UCSD-AML1 (cell line): ENCODE results near the gene RNF225.
"Not testable (repeated sequence)": the region's sequence is repeated elsewhere in the genome, so short reads cannot be mapped to it uniquely, and the experiment has no call there.

Experiments used
- DNase-seq: peaks from one replicate; lab custom pipeline; 2025; ENCODE audit not compliant: unreplicated experiment; lab: John Stamatoyannopoulos, UW

Gene RNF225

GRCh38 chr19:58395220-58395978, at the start of gene RNF225:
RNF225 (plus strand) TSS chr19:58395656; CDS start chr19:58396090, 434 bp downstream.
- DNase-seq, result no peak

- peak; percentile 90 for DNase-seq
Observed at GRCh38 chr19:58346961-58347929, 48.2 kb upstream of the RNF225 start.

GRCh38 chr19:58348080-58348479, 47.4 kb upstream of the RNF225 start:
- DNase-seq, result not testable (repeated sequence)

GRCh38 chr19:58349590-58349989, 45.9 kb upstream of the RNF225 start:
- DNase-seq, result no peak

GRCh38 chr19:58350001-58350861, 45.2 kb upstream of the RNF225 start:
- no peak for DNase-seq

- no peak for DNase-seq
Observed at GRCh38 chr19:58350871-58351557, 44.4 kb upstream of the RNF225 start.

- no peak for DNase-seq
Observed at GRCh38 chr19:58351558-58351878, 43.9 kb upstream of the RNF225 start.

GRCh38 chr19:58351990-58352755, 43.3 kb upstream of the RNF225 start:
- no peak for DNase-seq

GRCh38 chr19:58352760-58353671, 42.4 kb upstream of the RNF225 start, which contains the start of gene A1BG:
A1BG (minus strand) TSS chr19:58353492; CDS start chr19:58353437, 55 bp downstream.
- no peak for DNase-seq

- no peak for DNase-seq
Observed at GRCh38 chr19:58353717-58354477, 41.6 kb upstream of the RNF225 start.

- DNase-seq, result no peak
Observed at GRCh38 chr19:58354478-58355030, 40.9 kb upstream of the RNF225 start.

GRCh38 chr19:58355215-58355796, 40.1 kb upstream of the RNF225 start:
- DNase-seq, result no peak

- no peak for DNase-seq
Observed at GRCh38 chr19:58355908-58356765, 39.3 kb upstream of the RNF225 start.

- DNase-seq, result no peak
Observed at GRCh38 chr19:58356766-58357480, 38.5 kb upstream of the RNF225 start.

- no peak for DNase-seq
Observed at GRCh38 chr19:58357481-58358145, 37.8 kb upstream of the RNF225 start.
